HepG2 (cell line): ENCODE results near the gene ZNF333.
A peak's percentile ranks its signal among the peaks of the same experiment; 100 is the strongest.

ENCODE experiments used
- CEBPB ChIP-seq: IDR thresholded peaks from 2 replicates; pipeline ENCODE4 v1.6.1; 2011; ENCODE audit warnings: low read depth, low read length, improper control_type of control experiment, borderline replicate concordance
- DNMT1 ChIP-seq: sonication (generic); formaldehyde crosslinking; IDR thresholded peaks from 2 replicates; pipeline ENCODE4 v1.5.1; 2020; ENCODE audit warnings: mild to moderate bottlenecking, missing genetic modification reagents
- GZF1 ChIP-seq: sonication (generic); formaldehyde crosslinking; IDR thresholded peaks from 2 replicates; pipeline ENCODE4 v1.5.1; 2020; ENCODE audit warnings: mild to moderate bottlenecking, missing genetic modification reagents
- POLR2AphosphoS2 ChIP-seq: IDR thresholded peaks from 2 replicates; pipeline ENCODE4 v1.6.1; 2011; ENCODE audit warnings: low read depth, low read length, improper control_type of control experiment
- SMAD1 ChIP-seq: sonication (generic); formaldehyde crosslinking; IDR thresholded peaks from 2 replicates; pipeline ENCODE4 v1.4.0; 2020; ENCODE audit warnings: missing genetic modification reagents, low read depth, mild to moderate bottlenecking, borderline replicate concordance
- SMC3 ChIP-seq: IDR thresholded peaks from 2 replicates; pipeline ENCODE4 v1.6.1; 2011; ENCODE audit warnings: low read length, improper control_type of control experiment
- SP1 ChIP-seq, 2 experiments: fragments of 450-650 bp in 1 of 2; sonication (generic) in 1 of 2; formaldehyde crosslinking in 1 of 2; IDR thresholded peaks; 2 replicates each; pipeline versions ENCODE4 v1.4.0 to v1.6.1; 2016 to 2020; ENCODE audit warnings: missing genetic modification reagents in 1 of 2
- ZNF224 ChIP-seq: sonication (generic); formaldehyde crosslinking; IDR thresholded peaks from 2 replicates; pipeline ENCODE4 v1.5.0; 2020; ENCODE audit warnings: mild to moderate bottlenecking, missing genetic modification reagents
- ZNF572 ChIP-seq: sonication (generic); formaldehyde crosslinking; IDR thresholded peaks from 2 replicates; pipeline ENCODE4 v1.5.1; 2020; ENCODE audit warnings: mild to moderate bottlenecking, missing genetic modification reagents
- TF ChIP-seq, protein P1 (sequence below): fragments of 450-650 bp; IDR thresholded peaks from 2 replicates; pipeline ENCODE4 v1.6.1; 2017
- TF ChIP-seq, protein P2 (sequence below): sonication (generic); formaldehyde crosslinking; IDR thresholded peaks from 2 replicates; pipeline ENCODE4 v1.8.1; 2023; ENCODE audit warnings: mild to moderate bottlenecking, missing genetic modification reagents

GRCh38 chr19:14672188-14672872 is 17.5 kb upstream of the ZNF333 start:
- no peak for TF ChIP-seq ZNF224 (CRISPR knock-in tag)
- TF ChIP-seq DNMT1 (CRISPR knock-in tag): no peak
- TF ChIP-seq SMC3: no peak
- TF ChIP-seq GZF1 (CRISPR knock-in tag): no peak
- TF ChIP-seq, protein P1, sequence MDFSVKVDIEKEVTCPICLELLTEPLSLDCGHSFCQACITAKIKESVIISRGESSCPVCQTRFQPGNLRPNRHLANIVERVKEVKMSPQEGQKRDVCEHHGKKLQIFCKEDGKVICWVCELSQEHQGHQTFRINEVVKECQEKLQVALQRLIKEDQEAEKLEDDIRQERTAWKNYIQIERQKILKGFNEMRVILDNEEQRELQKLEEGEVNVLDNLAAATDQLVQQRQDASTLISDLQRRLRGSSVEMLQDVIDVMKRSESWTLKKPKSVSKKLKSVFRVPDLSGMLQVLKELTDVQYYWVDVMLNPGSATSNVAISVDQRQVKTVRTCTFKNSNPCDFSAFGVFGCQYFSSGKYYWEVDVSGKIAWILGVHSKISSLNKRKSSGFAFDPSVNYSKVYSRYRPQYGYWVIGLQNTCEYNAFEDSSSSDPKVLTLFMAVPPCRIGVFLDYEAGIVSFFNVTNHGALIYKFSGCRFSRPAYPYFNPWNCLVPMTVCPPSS: no peak
- TF ChIP-seq CEBPB: peak; percentile 72; the same call in 1 of the 2 replicates
- TF ChIP-seq, protein P2, sequence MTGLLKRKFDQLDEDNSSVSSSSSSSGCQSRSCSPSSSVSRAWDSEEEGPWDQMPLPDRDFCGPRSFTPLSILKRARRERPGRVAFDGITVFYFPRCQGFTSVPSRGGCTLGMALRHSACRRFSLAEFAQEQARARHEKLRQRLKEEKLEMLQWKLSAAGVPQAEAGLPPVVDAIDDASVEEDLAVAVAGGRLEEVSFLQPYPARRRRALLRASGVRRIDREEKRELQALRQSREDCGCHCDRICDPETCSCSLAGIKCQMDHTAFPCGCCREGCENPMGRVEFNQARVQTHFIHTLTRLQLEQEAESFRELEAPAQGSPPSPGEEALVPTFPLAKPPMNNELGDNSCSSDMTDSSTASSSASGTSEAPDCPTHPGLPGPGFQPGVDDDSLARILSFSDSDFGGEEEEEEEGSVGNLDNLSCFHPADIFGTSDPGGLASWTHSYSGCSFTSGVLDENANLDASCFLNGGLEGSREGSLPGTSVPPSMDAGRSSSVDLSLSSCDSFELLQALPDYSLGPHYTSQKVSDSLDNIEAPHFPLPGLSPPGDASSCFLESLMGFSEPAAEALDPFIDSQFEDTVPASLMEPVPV: no peak
- TF ChIP-seq ZNF572: no peak
- TF ChIP-seq POLR2AphosphoS2: no peak
- no peak for TF ChIP-seq SMAD1
- no peak for TF ChIP-seq SP1 (IDR thresholded peaks at IDR 0.05)
- TF ChIP-seq SP1 (CRISPR knock-in tag; IDR thresholded peaks at IDR 0.05): no peak
